Prostate gland (tissue), 2 donors: Measurements from ENCODE around the gene RYR3. TPM values are rescaled to one million over a fixed set of nuclear protein-coding genes. Genes with fewer than 3 reads are reported as not detected.

Source experiments
- DNase-seq: peaks from one replicate; pipeline ENCODE4 v3.0.0-alpha.2; 2019; ENCODE audit warnings: low spot score
- H3K27ac ChIP-seq, 2 donors: fragments of 200-600 bp; sonication (generic); 2 replicates each; pipeline ENCODE4 v1.5.1; 2017 to 2019
- H3K27me3 ChIP-seq: fragments of 200-600 bp; sonication (generic); replicated peaks from 2 replicates; pipeline ENCODE4 v1.5.1; 2019; ENCODE audit not compliant: insufficient read depth
- H3K36me3 ChIP-seq, 2 donors: fragments of 200-600 bp; sonication (generic); 1 replicate in 1 of 2; 2 replicates in 1 of 2; pipeline versions ENCODE4 v1.5.1 to v1.8.1; 2017 to 2019
- H3K4me1 ChIP-seq: fragments of 200-600 bp; sonication (generic); replicated peaks from 2 replicates; pipeline ENCODE4 v1.5.1; 2019
- H3K4me3 ChIP-seq, 2 donors: fragments of 200-600 bp; sonication (generic); 2 replicates each; pipeline ENCODE4 v1.5.1; 2017 to 2019
- H3K9me3 ChIP-seq: fragments of 200-600 bp; sonication (generic); 2 replicates; pipeline ENCODE4 v1.5.1; 2017
- CTCF ChIP-seq, 4 experiments: fragments of 200-600 bp in 2 of 4; fragments of 450-650 bp in 2 of 4; sonication (generic) in 2 of 4; IDR thresholded peaks; 1 replicate in 3 of 4; 2 replicates in 1 of 4; pipeline ENCODE4 v1.5.1; 2016 to 2019; ENCODE audit warnings: antibody characterized with exemption in 4 of 4, mild to moderate bottlenecking in 2 of 4, moderate library complexity in 2 of 4
- POLR2A ChIP-seq: fragments of 450-650 bp; IDR thresholded peaks from one replicate; pipeline ENCODE4 v1.6.1; 2016; ENCODE audit warnings: antibody characterized with exemption, mild to moderate bottlenecking
- POLR2AphosphoS5 ChIP-seq: sonication (generic); formaldehyde crosslinking; IDR thresholded peaks from one replicate; pipeline ENCODE4 v1.6.1; 2017; ENCODE audit warnings: antibody characterized with exemption
- WGBS: methylation state at CpG from one replicate; pipeline ENCODE4 v1.1.5; 2018; 5-methylcytosine and 5-hydroxymethylcytosine counted together
- intact Hi-C: fragments of 100-400 bp; cut with DNase I; formaldehyde crosslinking; loops from one replicate; pipeline ENCODE4 v1.14.2; 2022
- total RNA-seq, 2 donors: library from RNA; depleted of rRNA; stranded (reverse); fragments of >200 nt; gene quantifications; one replicate each; pipeline ENCODE4 v1.1.0, GENCODE V29; 2016

RYR3 gene
- total RNA-seq, 2 donors from 2014 or later: 0.41 to 2.3 TPM

- WGBS: 13% methylated on average over 1 of the region's 1 CpG
- Histone ChIP-seq H3K27ac (no peak overlapping the region), H3K36me3 (no peaks in the 10 kb centered on the region), H3K4me3 (no peak overlapping the region), H3K4me1 (no peaks in the 10 kb centered on the region), H3K27me3 (no peaks in the 10 kb centered on the region), H3K9me3 (no peaks in the 10 kb centered on the region)
- intact Hi-C loops: no loop called here
- TF ChIP-seq CTCF (IDR thresholded peaks at IDR 0.05): no peak
- TF ChIP-seq POLR2AphosphoS5: no peak
- no peak for TF ChIP-seq POLR2A
- no peak for DNase-seq
Observed at GRCh38 chr15:33490703-33491102, 179.9 kb downstream of the RYR3 start.

GRCh38 chr15:33492434-33493052 lies 181.8 kb downstream of the RYR3 start:
- DNase-seq: no peak
- H3K4me3 ChIP-seq: no peak overlapping the region
- no peaks in the 10 kb centered on the region for H3K4me1 ChIP-seq
- TF ChIP-seq POLR2A (no peak), POLR2AphosphoS5 (no peak), CTCF (IDR thresholded peaks at IDR 0.05) (no peak)
- H3K36me3 ChIP-seq: no peaks in the 10 kb centered on the region
- no peaks in the 10 kb centered on the region for H3K27me3 ChIP-seq
- whole genome bisulfite sequencing: 69% methylated on average over 6 of the region's 6 CpGs
- H3K9me3 ChIP-seq: no peaks in the 10 kb centered on the region
- no peak overlapping the region for H3K27ac ChIP-seq
- intact Hi-C loops: no loop called here

- no peak for DNase-seq
- Histone ChIP-seq H3K36me3 (no peaks in the 10 kb centered on the region), H3K4me3 (no peak overlapping the region), H3K27ac (no peak overlapping the region), H3K27me3 (no peaks in the 10 kb centered on the region), H3K4me1 (no peaks in the 10 kb centered on the region), H3K9me3 (no peaks in the 10 kb centered on the region)
- intact Hi-C loops: no loop called here
- no peak for TF ChIP-seq CTCF (IDR thresholded peaks at IDR 0.05)
- TF ChIP-seq POLR2A: no peak
- no peak for TF ChIP-seq POLR2AphosphoS5
Observed at GRCh38 chr15:33494306-33494705, 183.5 kb downstream of the RYR3 start.

- no peak for TF ChIP-seq CTCF (IDR thresholded peaks at IDR 0.05)
- TF ChIP-seq POLR2AphosphoS5: no peak
- TF ChIP-seq POLR2A: no peak
- H3K4me1 ChIP-seq: no peaks in the 10 kb centered on the region
- no peaks in the 10 kb centered on the region for H3K27me3 ChIP-seq
- H3K4me3 ChIP-seq: no peak overlapping the region
- H3K27ac ChIP-seq: no peak overlapping the region
- H3K36me3 ChIP-seq: no peaks in the 10 kb centered on the region
- no peak for DNase-seq
- WGBS: 50% methylated on average over 3 of the region's 3 CpGs
- H3K9me3 ChIP-seq: no peaks in the 10 kb centered on the region
- intact Hi-C loops: no loop called here
Observed at GRCh38 chr15:33500432-33501195, 189.8 kb downstream of the RYR3 start.

- no peaks in the 10 kb centered on the region for H3K4me1 ChIP-seq
- no peaks in the 10 kb centered on the region for H3K36me3 ChIP-seq
- H3K27ac ChIP-seq: no peak overlapping the region
- no peak for TF ChIP-seq POLR2A
- no peak for TF ChIP-seq CTCF (IDR thresholded peaks at IDR 0.05)
- no peak for TF ChIP-seq POLR2AphosphoS5
- DNase-seq: no peak
- 89% methylated on average over 5 of the region's 5 CpGs for WGBS
- H3K9me3 ChIP-seq: no peaks in the 10 kb centered on the region
- no peak overlapping the region for H3K4me3 ChIP-seq
- no peaks in the 10 kb centered on the region for H3K27me3 ChIP-seq
- intact Hi-C loops: no loop called here
Observed at GRCh38 chr15:33503681-33504080, 192.9 kb downstream of the RYR3 start.
